ENCODE data around the gene CX3CR1. TPM values are rescaled to one million over a fixed set of nuclear protein-coding genes. Genes with fewer than 3 reads are reported as not detected.

The CX3CR1 gene
- total and polyA plus RNA-seq, 2 of the 4 experiments (the other 2 are of a cell fraction) = not detected

- no peak overlapping the region for H3K4ac ChIP-seq (ENCODE audit: low read depth, low read length)
- H2AFZ ChIP-seq (replicated peaks; ENCODE audit: low read length, poor library complexity) = no peak overlapping the region
- H3K23ac ChIP-seq (ENCODE audit: low read depth, low read length) = no peak overlapping the region
- H4K5ac ChIP-seq (ENCODE audit: low read depth, low read length) = no peak overlapping the region
- no peak overlapping the region for H3K9ac ChIP-seq (ENCODE audit: low read depth, low read length)
- no peak overlapping the region for H4K8ac ChIP-seq (ENCODE audit: low read depth in 2 of 2, low read length in 2 of 2)
- TF ChIP-seq RCOR1 (IDR thresholded peaks at IDR 0.05; ENCODE audit: insufficient replicate concordance, low read length) (no peak), RFX5 (IDR thresholded peaks at IDR 0.05; ENCODE audit: low read depth, low read length) (no peak), MAFK (IDR thresholded peaks at IDR 0.05; ENCODE audit: low read depth, low read length) (no peak), MAZ (IDR thresholded peaks at IDR 0.05; ENCODE audit: borderline replicate concordance, low read depth, low read length) (no peak), NFE2L2 (IDR thresholded peaks at IDR 0.05; ENCODE audit: low read depth, low read length) (no peak), CHD1 (IDR thresholded peaks at IDR 0.05; ENCODE audit: low read depth, low read length) (no peak), BHLHE40 (IDR thresholded peaks at IDR 0.05; ENCODE audit: low read depth, low read length) (no peak), MXI1 (IDR thresholded peaks at IDR 0.05; ENCODE audit: borderline replicate concordance, low read depth, low read length) (no peak), FOS (IDR thresholded peaks at IDR 0.05; ENCODE audit: low read depth, low read length) (no peak), USF2 (IDR thresholded peaks at IDR 0.05; ENCODE audit: low read depth, low read length) (no peak), CTCF (conservative IDR thresholded peaks at IDR 0.05; ENCODE audit: low read depth, low read length) (no peak), SMC3 (IDR thresholded peaks at IDR 0.05; ENCODE audit: low read depth, low read length) (no peak), CEBPB (IDR thresholded peaks at IDR 0.05; ENCODE audit: low read depth, low read length) (no peak), RAD21 (IDR thresholded peaks at IDR 0.05; ENCODE audit: low read length) (no peak)
- H3K9me1 ChIP-seq (ENCODE audit: insufficient read depth, low read length) = no peaks in the 10 kb centered on the region
- no peaks in the 10 kb centered on the region for H4K20me1 ChIP-seq (ENCODE audit: insufficient read depth, low read length)
- no peak overlapping the region for H3K27ac ChIP-seq (ENCODE audit: insufficient read depth, low read length)
- dilution Hi-C loops (cut with HindIII; ENCODE audit: low sequenced_read_pairs, unreplicated experiment) (no loop called here), in situ Hi-C loops (cut with MboI; ENCODE audit: low sequenced_read_pairs) (no loop called here), intact Hi-C loops (cut with micrococcal nuclease) (no loop called here)
- no peak overlapping the region for H3K4me2 ChIP-seq (ENCODE audit: low read depth, low read length)
- H3K4me3 ChIP-seq (ENCODE audit: insufficient read depth, low read depth, low read length) = no peak overlapping the region
- H3K18ac ChIP-seq (ENCODE audit: low read depth, low read length) = no peak overlapping the region
- no peak overlapping the region for H4K91ac ChIP-seq (ENCODE audit: insufficient read depth, low read depth, low read length)
- ATAC-seq (ENCODE audit: low read depth) = no peak
- H2BK120ac ChIP-seq (ENCODE audit: low read depth, low read length) = no peak overlapping the region
- POLR2A ChIA-PET (ENCODE audit: unreplicated experiment) = no interaction called here
- BruUV-seq (replicated peaks) = no TSS peak
- CTCF ChIA-PET = no interaction called here
- H3K79me1 ChIP-seq (ENCODE audit: low read depth in 1 of 2, low read length in 2 of 2) = no peaks in the 10 kb centered on the region
- H2BK5ac ChIP-seq (ENCODE audit: low read depth, low read length, poor library complexity, severe bottlenecking) = no peak overlapping the region
- H3K27me3 ChIP-seq (ENCODE audit: control insufficient read depth, insufficient read depth, low read length) = peaks cover 20% of the 10 kb centered on the region
- no peak overlapping the region for H3K56ac ChIP-seq (ENCODE audit: extremely low read depth, insufficient read depth, low read length)
- no peak overlapping the region for H2AK9ac ChIP-seq (replicated peaks; ENCODE audit: low read depth, low read length, poor library complexity)
- DNase-seq = no peak
- H2BK15ac ChIP-seq (ENCODE audit: low read depth, low read length) = no peak overlapping the region
- no peak overlapping the region for H2BK20ac ChIP-seq (ENCODE audit: low read depth, low read length)
- no peaks in the 10 kb centered on the region for H3K9me3 ChIP-seq (ENCODE audit: control insufficient read depth, insufficient read depth, low read length)
- H3K4me1 ChIP-seq (ENCODE audit: control insufficient read depth, insufficient read depth, low read length) = no peaks in the 10 kb centered on the region
- H3K36me3 ChIP-seq (ENCODE audit: control insufficient read depth, insufficient read depth, low read length) = no peaks in the 10 kb centered on the region
- H3K14ac ChIP-seq (replicated peaks; ENCODE audit: low read depth, low read length) = no peak overlapping the region
- WGBS, 2 experiments (ENCODE audit: extremely low coverage in 2 of 2, insufficient read length in 1 of 2) = no CpG with 5 or more reads among the region's 2 CpGs
- no peak overlapping the region for H2AK5ac ChIP-seq (ENCODE audit: low read depth, low read length)
These were observed 56.9 kb downstream of the CX3CR1 start for GRCh38 chr3:39222939-39223338.
